T-helper 1 cell (primary cell): Measurements from ENCODE around the gene ABCG8.

Experiments used
- DNase-seq, 5 donors: peaks; one replicate each; pipeline ENCODE4 v3.0.0-alpha.2; 2012 to 2020

The ABCG8 gene

DNA sequence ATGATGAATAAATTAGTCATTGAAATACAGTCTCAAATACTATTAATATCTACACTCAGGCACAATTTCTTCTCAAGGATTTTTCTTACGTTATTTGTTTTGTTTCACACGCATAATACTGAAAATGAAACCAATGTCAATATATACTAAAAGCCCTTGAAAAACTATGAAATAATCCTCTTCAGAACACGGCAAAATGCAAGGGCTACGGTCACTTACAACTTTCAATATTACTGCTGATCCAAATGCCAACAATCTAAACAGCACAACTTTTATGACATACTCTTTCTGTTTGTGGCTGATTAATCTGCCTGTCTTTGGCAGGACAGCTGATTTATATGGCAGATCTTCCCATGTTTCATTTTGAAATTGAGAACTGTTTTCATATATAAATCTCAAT is 88.7 kb downstream of the ABCG8 start:
- DNase-seq = peak in 1 of 5 donors; percentile 61

GRCh38 chr2:43931293-43931692 is 92.5 kb downstream of the ABCG8 start:
- DNase-seq = no peak
